Liver (tissue), 2 donors: ENCODE data around the gene SLC28A2.

ENCODE experiments used
- YY1 ChIP-seq: IDR thresholded peaks from 2 replicates; pipeline ENCODE4 v1.6.1; 2016; ENCODE audit warnings: antibody characterized with exemption, mild to moderate bottlenecking
- TF ChIP-seq, protein P1 (sequence below): fragments of 150-350 bp; IDR thresholded peaks from 2 replicates; pipeline ENCODE4 v1.5.1; 2017; ENCODE audit warnings: improper control_type of control experiment, low read depth, low read length; ENCODE audit not compliant: missing input control
- donor health status: healthy.

DNA sequence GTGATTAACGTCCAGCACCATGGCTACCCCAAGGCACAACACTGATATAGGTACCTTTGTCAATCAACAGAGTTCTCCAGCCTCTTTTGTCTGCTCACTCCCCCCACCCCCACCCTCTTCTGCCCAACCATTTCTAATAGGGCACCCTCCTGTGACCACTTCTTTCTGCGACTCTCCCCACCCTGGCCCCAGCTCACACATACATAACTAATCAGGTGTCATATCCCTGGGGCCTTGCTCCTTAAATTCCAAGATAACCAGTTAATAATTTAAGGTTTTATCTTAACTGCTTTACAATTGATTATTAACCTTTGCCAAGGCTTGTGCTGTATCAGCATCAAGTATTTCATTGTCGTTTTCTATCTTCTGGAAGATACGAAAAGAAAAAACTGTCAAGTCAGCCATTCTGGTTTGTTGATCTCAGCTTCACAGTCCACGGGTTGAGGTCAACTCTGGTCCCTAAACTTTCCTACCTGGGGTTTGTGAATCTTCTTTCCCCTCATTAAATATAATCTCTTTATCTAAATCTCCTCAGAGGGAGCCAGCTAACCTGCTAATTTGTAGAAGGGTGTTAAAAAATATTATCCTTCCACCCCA, 27.3 kb upstream of the SLC28A2 start:
- TF ChIP-seq, protein P1, sequence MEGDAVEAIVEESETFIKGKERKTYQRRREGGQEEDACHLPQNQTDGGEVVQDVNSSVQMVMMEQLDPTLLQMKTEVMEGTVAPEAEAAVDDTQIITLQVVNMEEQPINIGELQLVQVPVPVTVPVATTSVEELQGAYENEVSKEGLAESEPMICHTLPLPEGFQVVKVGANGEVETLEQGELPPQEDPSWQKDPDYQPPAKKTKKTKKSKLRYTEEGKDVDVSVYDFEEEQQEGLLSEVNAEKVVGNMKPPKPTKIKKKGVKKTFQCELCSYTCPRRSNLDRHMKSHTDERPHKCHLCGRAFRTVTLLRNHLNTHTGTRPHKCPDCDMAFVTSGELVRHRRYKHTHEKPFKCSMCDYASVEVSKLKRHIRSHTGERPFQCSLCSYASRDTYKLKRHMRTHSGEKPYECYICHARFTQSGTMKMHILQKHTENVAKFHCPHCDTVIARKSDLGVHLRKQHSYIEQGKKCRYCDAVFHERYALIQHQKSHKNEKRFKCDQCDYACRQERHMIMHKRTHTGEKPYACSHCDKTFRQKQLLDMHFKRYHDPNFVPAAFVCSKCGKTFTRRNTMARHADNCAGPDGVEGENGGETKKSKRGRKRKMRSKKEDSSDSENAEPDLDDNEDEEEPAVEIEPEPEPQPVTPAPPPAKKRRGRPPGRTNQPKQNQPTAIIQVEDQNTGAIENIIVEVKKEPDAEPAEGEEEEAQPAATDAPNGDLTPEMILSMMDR, result no peak
- TF ChIP-seq YY1, result no peak
